Osteocyte (in vitro differentiated cells): ENCODE measurements around the gene P2RX6. TPM values are rescaled to one million over a fixed set of nuclear protein-coding genes. Genes with fewer than 3 reads are reported as not detected.
"Not testable (repeated sequence)": the region's sequence is repeated elsewhere in the genome, so short reads cannot be mapped to it uniquely, and the experiment has no call there.

Experiments
- DNase-seq: peaks from one replicate; pipeline ENCODE4 v3.0.0; 2021; ENCODE audit warnings: mixed read lengths; ENCODE audit not compliant: unreplicated experiment; ENCODE audit errors: extremely low spot score
- H3K27ac Mint-ChIP-seq: one replicate; pipeline ENCODE4 v1.8.0; 2021; ENCODE audit warnings: mild to moderate bottlenecking, mixed read lengths; ENCODE audit not compliant: unreplicated experiment
- H3K27me3 Mint-ChIP-seq: one replicate; pipeline ENCODE4 v1.8.0; 2021; ENCODE audit warnings: mixed read lengths; ENCODE audit not compliant: unreplicated experiment
- H3K36me3 Mint-ChIP-seq: one replicate; pipeline ENCODE4 v1.8.0; 2021; ENCODE audit warnings: mixed read lengths; ENCODE audit not compliant: unreplicated experiment
- H3K4me1 Mint-ChIP-seq: one replicate; pipeline ENCODE4 v1.8.0; 2021; ENCODE audit warnings: mixed read lengths; ENCODE audit not compliant: unreplicated experiment
- H3K4me3 Mint-ChIP-seq: one replicate; pipeline ENCODE4 v1.8.0; 2021; ENCODE audit warnings: mild to moderate bottlenecking, moderate library complexity, mixed read lengths; ENCODE audit not compliant: unreplicated experiment
- H3K9me3 Mint-ChIP-seq: one replicate; pipeline ENCODE4 v1.8.0; 2021; ENCODE audit warnings: mixed read lengths; ENCODE audit not compliant: unreplicated experiment
- CTCF ChIP-seq: fragments of 200-600 bp; sonication (generic); IDR thresholded peaks from 2 replicates; pipeline ENCODE4 v1.5.0; 2021; ENCODE audit warnings: antibody characterized with exemption, mild to moderate bottlenecking, moderate library complexity
- total RNA-seq: library from RNA; stranded (reverse); gene quantifications from 2 replicates; pipeline ENCODE4 v1.2.1, GENCODE V29; 2021

Gene P2RX6
- total RNA-seq, 1 donor from 2014 or later = 3.5 TPM

GRCh38 chr22:21000207-21000986, 14.6 kb upstream of the P2RX6 start:
- H3K27ac Mint-ChIP-seq = no peak overlapping the region
- peak overlapping the region; percentile 95 for H3K4me3 Mint-ChIP-seq
- peaks cover 5% of the 10 kb centered on the region for H3K36me3 Mint-ChIP-seq

GRCh38 chr22:21000987-21001600, 13.9 kb upstream of the P2RX6 start:
- no peaks in the 10 kb centered on the region for H3K9me3 Mint-ChIP-seq
- DNase-seq = no peak
- peak overlapping the region; percentile 95 for H3K4me3 Mint-ChIP-seq
- TF ChIP-seq CTCF = no peak
- peak overlapping the region; percentile 97 for H3K27ac Mint-ChIP-seq
- H3K4me1 Mint-ChIP-seq = peaks cover 28% of the 10 kb centered on the region
- H3K27me3 Mint-ChIP-seq = no peaks in the 10 kb centered on the region
- peaks cover 3% of the 10 kb centered on the region for H3K36me3 Mint-ChIP-seq

More at GRCh38 chr22:21000207-21000986, 14.6 kb upstream of the P2RX6 start:
- H3K27me3 Mint-ChIP-seq = no peaks in the 10 kb centered on the region
- no peak for TF ChIP-seq CTCF
- DNase-seq = no peak
- H3K9me3 Mint-ChIP-seq = no peaks in the 10 kb centered on the region
- peaks cover 28% of the 10 kb centered on the region for H3K4me1 Mint-ChIP-seq

- TF ChIP-seq CTCF = no peak
- peak within 1 kb of the TSS; percentile 97 for H3K27ac Mint-ChIP-seq
Measured at GRCh38 chr22:21001601-21002325, 13.2 kb upstream of the P2RX6 start, which contains the start of gene THAP7. Gene THAP7 (minus strand): TSS chr22:21002118. CDS start chr22:21001911, 207 bp downstream.

GRCh38 chr22:21003782-21004181, 11.2 kb upstream of the P2RX6 start:
- Mint-ChIP-seq H3K27me3 (no peaks in the 10 kb centered on the region), H3K4me1 (peaks cover 28% of the 10 kb centered on the region), H3K9me3 (no peaks in the 10 kb centered on the region), H3K27ac (peak overlapping the region; percentile 97), H3K36me3 (no peaks in the 10 kb centered on the region), H3K4me3 (peak overlapping the region; percentile 95)
- TF ChIP-seq CTCF = no peak
- DNase-seq = no peak

More at GRCh38 chr22:21001601-21002325, 13.2 kb upstream of the P2RX6 start, which contains the start of gene THAP7:
- Mint-ChIP-seq H3K4me1 (peaks cover 28% of the 10 kb centered on the region), H3K27me3 (no peaks in the 10 kb centered on the region), H3K4me3 (peak within 1 kb of the TSS; percentile 95), H3K9me3 (no peaks in the 10 kb centered on the region), H3K36me3 (no peaks in the 10 kb centered on the region)
- DNase-seq = peak; percentile 98

GRCh38 chr22:21009208-21009607, 5.8 kb upstream of the P2RX6 start:
- DNase-seq, H3K4me1 Mint-ChIP-seq, H3K4me3 Mint-ChIP-seq, H3K9me3 Mint-ChIP-seq, H3K27ac Mint-ChIP-seq, H3K27me3 Mint-ChIP-seq, H3K36me3 Mint-ChIP-seq: not testable (repeated sequence)
